GM23338 (cell line): ENCODE data around the gene DCAF10. TPM values are rescaled to one million over a fixed set of nuclear protein-coding genes. Genes with fewer than 3 reads are reported as not detected.

Experiments
- ATAC-seq: fragments of 200-7000 bp; cut with Tn5 transposase; 3 replicates; pipeline ENCODE4 v1.9.1; 2020
- DNase-seq: peaks from one replicate; pipeline ENCODE4 v3.0.0-alpha.2; 2015; ENCODE audit warnings: low spot score
- H2AFZ ChIP-seq: fragments of 200-600 bp; sonication (generic); 2 replicates; pipeline ENCODE4 v1.8.0; 2016; ENCODE audit warnings: antibody characterized with exemption, mild to moderate bottlenecking, moderate library complexity
- H3F3A ChIP-seq: fragments of 200-600 bp; sonication (generic); replicated peaks from 2 replicates; pipeline ENCODE4 v1.8.0; 2017; ENCODE audit warnings: antibody characterized with exemption, mixed run types, low read depth
- H3K27ac ChIP-seq: fragments of 200-600 bp; sonication (generic); 2 replicates; pipeline ENCODE4 v1.6.1; 2016; ENCODE audit warnings: low read depth
- H3K27me3 ChIP-seq: fragments of 200-600 bp; sonication (generic); 2 replicates; pipeline ENCODE4 v1.8.0; 2016; ENCODE audit warnings: mild to moderate bottlenecking, mixed run types, moderate library complexity; ENCODE audit not compliant: insufficient read depth
- H3K36me3 ChIP-seq: fragments of 200-600 bp; sonication (generic); 2 replicates; pipeline ENCODE4 v1.8.0; 2016; ENCODE audit warnings: mild to moderate bottlenecking; ENCODE audit not compliant: insufficient read depth
- H3K4me1 ChIP-seq: fragments of 200-600 bp; sonication (generic); 2 replicates; pipeline ENCODE4 v1.8.0; 2016; ENCODE audit warnings: mild to moderate bottlenecking, moderate library complexity; ENCODE audit not compliant: insufficient read depth
- H3K4me2 ChIP-seq: fragments of 200-600 bp; sonication (generic); 2 replicates; pipeline ENCODE4 v1.7.1; 2017; ENCODE audit warnings: mixed run types
- H3K4me3 ChIP-seq: fragments of 200-600 bp; sonication (generic); 2 replicates; pipeline ENCODE4 v1.6.1; 2016; ENCODE audit warnings: mixed run types
- H3K79me2 ChIP-seq: fragments of 200-600 bp; sonication (generic); replicated peaks from 2 replicates; pipeline ENCODE4 v1.8.0; 2017; ENCODE audit warnings: mild to moderate bottlenecking; ENCODE audit not compliant: insufficient read depth
- H3K9me2 ChIP-seq: fragments of 200-600 bp; sonication (generic); 2 replicates; pipeline ENCODE4 v1.8.0; 2017; ENCODE audit not compliant: insufficient read depth
- H4K20me1 ChIP-seq: fragments of 200-600 bp; sonication (generic); replicated peaks from 2 replicates; pipeline ENCODE4 v1.8.0; 2017; ENCODE audit warnings: mild to moderate bottlenecking; ENCODE audit not compliant: insufficient read depth
- H3K27ac Mint-ChIP-seq: 2 replicates; pipeline ENCODE4 v1.8.0; 2020; ENCODE audit warnings: inconsistent platforms, mild to moderate bottlenecking, moderate library complexity, mixed read lengths
- H3K27me3 Mint-ChIP-seq: 3 replicates; pipeline ENCODE4 v1.8.0; 2022; ENCODE audit warnings: low read depth, mild to moderate bottlenecking, moderate library complexity, mixed read lengths, inconsistent platforms; ENCODE audit not compliant: insufficient read depth, poor library complexity
- H3K36me3 Mint-ChIP-seq: 3 replicates; pipeline ENCODE4 v1.8.0; 2021; ENCODE audit warnings: low read depth, mild to moderate bottlenecking, inconsistent platforms, moderate library complexity, mixed read lengths
- H3K4me1 Mint-ChIP-seq: 3 replicates; pipeline ENCODE4 v1.8.0; 2020; ENCODE audit warnings: mild to moderate bottlenecking, inconsistent platforms, mixed read lengths
- H3K4me3 Mint-ChIP-seq: 3 replicates; pipeline ENCODE4 v1.8.0; 2021; ENCODE audit warnings: moderate library complexity, mild to moderate bottlenecking, inconsistent platforms, mixed read lengths
- H3K9me3 Mint-ChIP-seq: 3 replicates; pipeline ENCODE4 v1.8.0; 2020; ENCODE audit warnings: moderate library complexity, mild to moderate bottlenecking, inconsistent platforms, mixed read lengths
- CREB1 ChIP-seq: fragments of 250-450 bp; sonication (Bioruptor Pico); IDR thresholded peaks from 2 replicates; pipeline ENCODE4 v1.5.0; 2020; ENCODE audit warnings: low read depth, mild to moderate bottlenecking, moderate library complexity
- EZH2 ChIP-seq: fragments of 200-600 bp; sonication (generic); IDR thresholded peaks from one replicate; pipeline ENCODE4 v1.8.0; 2017; ENCODE audit warnings: antibody characterized with exemption, mild to moderate bottlenecking, low read depth; ENCODE audit not compliant: unreplicated experiment
- JUNB ChIP-seq: IDR thresholded peaks from one replicate; pipeline ENCODE4 v1.6.1; 2016; ENCODE audit warnings: antibody characterized with exemption; ENCODE audit not compliant: unreplicated experiment
- NANOG ChIP-seq: IDR thresholded peaks from 2 replicates; pipeline ENCODE4 v1.6.1; 2016; ENCODE audit warnings: antibody characterized with exemption, borderline replicate concordance
- POLR2AphosphoS5 ChIP-seq: IDR thresholded peaks from 2 replicates; pipeline ENCODE4 v1.6.1; 2016; ENCODE audit warnings: antibody characterized with exemption, low read depth
- STAT1 ChIP-seq: IDR thresholded peaks from one replicate; pipeline ENCODE4 v1.6.1; 2016; ENCODE audit warnings: antibody characterized with exemption; ENCODE audit not compliant: unreplicated experiment
- ZNF114 ChIP-seq: fragments of 250-450 bp; sonication (Bioruptor Pico); IDR thresholded peaks from 2 replicates; pipeline ENCODE4 v1.5.0; 2020; ENCODE audit warnings: mild to moderate bottlenecking, moderate library complexity
- ZNF331 ChIP-seq: fragments of 250-450 bp; sonication (Bioruptor Pico); IDR thresholded peaks from 2 replicates; pipeline ENCODE4 v1.5.0; 2020; ENCODE audit warnings: low read depth, mild to moderate bottlenecking, moderate library complexity
- polyA plus RNA-seq: library from polyadenylated mRNA; unstranded; fragments of >200 nt; fragmentation: Nextera tagmentation; extraction: Ambion mirVana; gene quantifications from 2 replicates; pipeline ENCODE4 v1.2.1, GENCODE V29; 2016
- total RNA-seq: library from RNA; depleted of rRNA; stranded (reverse); fragments of >200 nt; shearing (Covaris generic); gene quantifications from 2 replicates; pipeline ENCODE4 v1.2.3, GENCODE V29; 2014
- TF ChIP-seq, protein P1 (sequence below), 2 experiments: fragments of 200-600 bp in 1 of 2; sonication (generic) in 1 of 2; conservative IDR thresholded peaks; 2 replicates each; pipeline versions ENCODE4 v1.5.1 to v1.6.1; 2016 to 2017; ENCODE audit warnings: antibody characterized with exemption in 2 of 2, low read depth in 2 of 2, mild to moderate bottlenecking in 2 of 2, moderate library complexity in 1 of 2
- TF ChIP-seq, protein P2 (sequence below): IDR thresholded peaks from one replicate; pipeline ENCODE4 v1.6.1; 2018; ENCODE audit warnings: antibody characterized with exemption; ENCODE audit not compliant: unreplicated experiment
- TF ChIP-seq, protein P3 (sequence below): IDR thresholded peaks from 2 replicates; pipeline ENCODE4 v1.6.1; 2016; ENCODE audit warnings: antibody characterized with exemption

DCAF10 gene
- total and polyA plus RNA-seq, 2 experiments from 2014 or later = 6.6 to 11.5 TPM

DNA sequence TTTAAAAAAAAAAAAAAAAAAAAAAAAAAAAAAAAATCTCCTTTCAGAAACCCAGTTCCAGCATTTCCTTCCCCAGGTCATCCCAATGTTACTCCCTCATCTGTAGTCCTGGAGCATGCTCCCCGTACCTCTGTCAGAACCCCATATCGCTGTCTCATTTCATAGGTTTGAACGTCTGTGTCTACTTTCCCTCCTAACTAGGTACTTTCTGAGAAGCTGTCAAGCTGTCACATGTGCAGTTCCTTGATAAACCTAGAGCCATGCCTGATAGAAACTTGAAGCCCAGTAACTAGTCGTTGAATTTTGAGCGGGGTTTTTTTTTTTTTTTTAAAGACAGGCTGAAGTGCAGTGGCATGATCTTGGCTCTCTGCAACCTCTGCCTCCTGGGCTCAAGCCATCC is 31.3 kb upstream of the DCAF10 start:
- Histone ChIP-seq H3K79me2 (no peaks in the 10 kb centered on the region), H3F3A (no peaks in the 10 kb centered on the region), H3K27ac (no peak overlapping the region), H3K4me2 (no peak overlapping the region), H3K4me3 (no peak overlapping the region), H4K20me1 (no peaks in the 10 kb centered on the region; the same call in 1 of the 2 replicates), H3K36me3 (no peaks in the 10 kb centered on the region), H3K27me3 (no peaks in the 10 kb centered on the region), H3K4me1 (no peaks in the 10 kb centered on the region), H3K9me2 (no peaks in the 10 kb centered on the region), H2AFZ (no peak overlapping the region)
- no peak for ATAC-seq
- Mint-ChIP-seq H3K4me3 (no peak overlapping the region), H3K9me3 (0 out of 3 replicates have a peak, but pooled peaks cover 3% of the 10 kb centered on the region), H3K27me3 (no peaks in the 10 kb centered on the region), H3K36me3 (peaks cover 15% of the 10 kb centered on the region; the same call in 2 of the 3 replicates), H3K4me1 (no peaks in the 10 kb centered on the region), H3K27ac (no peak overlapping the region)
- DNase-seq = no peak
- TF ChIP-seq, protein P1, sequence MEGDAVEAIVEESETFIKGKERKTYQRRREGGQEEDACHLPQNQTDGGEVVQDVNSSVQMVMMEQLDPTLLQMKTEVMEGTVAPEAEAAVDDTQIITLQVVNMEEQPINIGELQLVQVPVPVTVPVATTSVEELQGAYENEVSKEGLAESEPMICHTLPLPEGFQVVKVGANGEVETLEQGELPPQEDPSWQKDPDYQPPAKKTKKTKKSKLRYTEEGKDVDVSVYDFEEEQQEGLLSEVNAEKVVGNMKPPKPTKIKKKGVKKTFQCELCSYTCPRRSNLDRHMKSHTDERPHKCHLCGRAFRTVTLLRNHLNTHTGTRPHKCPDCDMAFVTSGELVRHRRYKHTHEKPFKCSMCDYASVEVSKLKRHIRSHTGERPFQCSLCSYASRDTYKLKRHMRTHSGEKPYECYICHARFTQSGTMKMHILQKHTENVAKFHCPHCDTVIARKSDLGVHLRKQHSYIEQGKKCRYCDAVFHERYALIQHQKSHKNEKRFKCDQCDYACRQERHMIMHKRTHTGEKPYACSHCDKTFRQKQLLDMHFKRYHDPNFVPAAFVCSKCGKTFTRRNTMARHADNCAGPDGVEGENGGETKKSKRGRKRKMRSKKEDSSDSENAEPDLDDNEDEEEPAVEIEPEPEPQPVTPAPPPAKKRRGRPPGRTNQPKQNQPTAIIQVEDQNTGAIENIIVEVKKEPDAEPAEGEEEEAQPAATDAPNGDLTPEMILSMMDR (conservative IDR thresholded peaks at IDR 0.05; ENCODE audit: low read depth in 2 of 2) = no peak
- TF ChIP-seq EZH2 = no peak
- no peak for TF ChIP-seq ZNF114
- no peak for TF ChIP-seq CREB1 (CRISPR knock-in tag)
- TF ChIP-seq, protein P2, sequence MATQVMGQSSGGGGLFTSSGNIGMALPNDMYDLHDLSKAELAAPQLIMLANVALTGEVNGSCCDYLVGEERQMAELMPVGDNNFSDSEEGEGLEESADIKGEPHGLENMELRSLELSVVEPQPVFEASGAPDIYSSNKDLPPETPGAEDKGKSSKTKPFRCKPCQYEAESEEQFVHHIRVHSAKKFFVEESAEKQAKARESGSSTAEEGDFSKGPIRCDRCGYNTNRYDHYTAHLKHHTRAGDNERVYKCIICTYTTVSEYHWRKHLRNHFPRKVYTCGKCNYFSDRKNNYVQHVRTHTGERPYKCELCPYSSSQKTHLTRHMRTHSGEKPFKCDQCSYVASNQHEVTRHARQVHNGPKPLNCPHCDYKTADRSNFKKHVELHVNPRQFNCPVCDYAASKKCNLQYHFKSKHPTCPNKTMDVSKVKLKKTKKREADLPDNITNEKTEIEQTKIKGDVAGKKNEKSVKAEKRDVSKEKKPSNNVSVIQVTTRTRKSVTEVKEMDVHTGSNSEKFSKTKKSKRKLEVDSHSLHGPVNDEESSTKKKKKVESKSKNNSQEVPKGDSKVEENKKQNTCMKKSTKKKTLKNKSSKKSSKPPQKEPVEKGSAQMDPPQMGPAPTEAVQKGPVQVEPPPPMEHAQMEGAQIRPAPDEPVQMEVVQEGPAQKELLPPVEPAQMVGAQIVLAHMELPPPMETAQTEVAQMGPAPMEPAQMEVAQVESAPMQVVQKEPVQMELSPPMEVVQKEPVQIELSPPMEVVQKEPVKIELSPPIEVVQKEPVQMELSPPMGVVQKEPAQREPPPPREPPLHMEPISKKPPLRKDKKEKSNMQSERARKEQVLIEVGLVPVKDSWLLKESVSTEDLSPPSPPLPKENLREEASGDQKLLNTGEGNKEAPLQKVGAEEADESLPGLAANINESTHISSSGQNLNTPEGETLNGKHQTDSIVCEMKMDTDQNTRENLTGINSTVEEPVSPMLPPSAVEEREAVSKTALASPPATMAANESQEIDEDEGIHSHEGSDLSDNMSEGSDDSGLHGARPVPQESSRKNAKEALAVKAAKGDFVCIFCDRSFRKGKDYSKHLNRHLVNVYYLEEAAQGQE = no peak
- TF ChIP-seq ZNF331 = no peak
- TF ChIP-seq JUNB = no peak
- no peak for TF ChIP-seq STAT1

DNA sequence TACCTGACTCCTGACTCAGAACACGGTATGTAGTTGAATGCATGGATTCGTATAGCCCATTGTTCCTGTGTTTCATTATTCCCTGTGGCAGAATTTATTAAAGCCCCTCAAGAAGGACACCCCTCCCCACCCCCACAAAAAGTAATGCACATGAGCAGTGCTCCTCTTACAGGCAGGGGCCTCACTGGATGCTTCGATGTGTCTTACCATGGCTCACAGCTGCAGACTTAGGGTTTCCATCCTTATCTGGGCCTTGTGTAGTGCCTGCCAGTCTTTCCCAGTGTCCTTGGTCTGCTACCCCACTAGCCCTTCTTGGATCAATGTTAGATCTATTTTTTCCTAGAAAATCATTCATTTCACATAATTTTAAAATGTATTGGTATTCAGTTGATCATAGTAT is 30.6 kb upstream of the DCAF10 start:
- H3K27ac ChIP-seq = peak overlapping the region; percentile 45; the same call in 1 of the 2 replicates
- H3K27me3 Mint-ChIP-seq = no peaks in the 10 kb centered on the region
- no peak for DNase-seq
- H2AFZ ChIP-seq = no peak overlapping the region
- H3K79me2 ChIP-seq = no peaks in the 10 kb centered on the region
- no peaks in the 10 kb centered on the region for H3K9me2 ChIP-seq
- no peak overlapping the region for H3K4me3 Mint-ChIP-seq
- no peak overlapping the region for H3K4me3 ChIP-seq
- no peaks in the 10 kb centered on the region for H3K36me3 ChIP-seq
- H3K4me1 ChIP-seq = no peaks in the 10 kb centered on the region
- no peaks in the 10 kb centered on the region for H3K27me3 ChIP-seq
- peaks cover 11% of the 10 kb centered on the region; the same call in 2 of the 3 replicates for H3K36me3 Mint-ChIP-seq
- ATAC-seq = no peak
- H3K4me1 Mint-ChIP-seq = no peaks in the 10 kb centered on the region
- peaks cover 6% of the 10 kb centered on the region; the same call in 1 of the 2 replicates for H4K20me1 ChIP-seq
- H3K9me3 Mint-ChIP-seq = 0 out of 3 replicates have a peak, but pooled peaks cover 3% of the 10 kb centered on the region
- no peak overlapping the region for H3K4me2 ChIP-seq
- no peaks in the 10 kb centered on the region for H3F3A ChIP-seq
- no peak overlapping the region for H3K27ac Mint-ChIP-seq
- no peak for TF ChIP-seq POLR2AphosphoS5
- TF ChIP-seq ZNF331 = no peak
- TF ChIP-seq, protein P3, sequence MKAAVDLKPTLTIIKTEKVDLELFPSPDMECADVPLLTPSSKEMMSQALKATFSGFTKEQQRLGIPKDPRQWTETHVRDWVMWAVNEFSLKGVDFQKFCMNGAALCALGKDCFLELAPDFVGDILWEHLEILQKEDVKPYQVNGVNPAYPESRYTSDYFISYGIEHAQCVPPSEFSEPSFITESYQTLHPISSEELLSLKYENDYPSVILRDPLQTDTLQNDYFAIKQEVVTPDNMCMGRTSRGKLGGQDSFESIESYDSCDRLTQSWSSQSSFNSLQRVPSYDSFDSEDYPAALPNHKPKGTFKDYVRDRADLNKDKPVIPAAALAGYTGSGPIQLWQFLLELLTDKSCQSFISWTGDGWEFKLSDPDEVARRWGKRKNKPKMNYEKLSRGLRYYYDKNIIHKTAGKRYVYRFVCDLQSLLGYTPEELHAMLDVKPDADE = no peak
- no peak for TF ChIP-seq STAT1
- TF ChIP-seq EZH2 = no peak
- no peak for TF ChIP-seq NANOG
- TF ChIP-seq, protein P2 = no peak
